HG03039 (cell line): ENCODE measurements around the gene MARCHF3.

Source experiments
- ATAC-seq: cut with Tn5 transposase; IDR thresholded peaks from one replicate; pipeline ENCODE4 v1.9.1; 2021; ENCODE audit warnings: mild to moderate bottlenecking, moderate library complexity; ENCODE audit not compliant: unreplicated experiment

Gene MARCHF3

DNA sequence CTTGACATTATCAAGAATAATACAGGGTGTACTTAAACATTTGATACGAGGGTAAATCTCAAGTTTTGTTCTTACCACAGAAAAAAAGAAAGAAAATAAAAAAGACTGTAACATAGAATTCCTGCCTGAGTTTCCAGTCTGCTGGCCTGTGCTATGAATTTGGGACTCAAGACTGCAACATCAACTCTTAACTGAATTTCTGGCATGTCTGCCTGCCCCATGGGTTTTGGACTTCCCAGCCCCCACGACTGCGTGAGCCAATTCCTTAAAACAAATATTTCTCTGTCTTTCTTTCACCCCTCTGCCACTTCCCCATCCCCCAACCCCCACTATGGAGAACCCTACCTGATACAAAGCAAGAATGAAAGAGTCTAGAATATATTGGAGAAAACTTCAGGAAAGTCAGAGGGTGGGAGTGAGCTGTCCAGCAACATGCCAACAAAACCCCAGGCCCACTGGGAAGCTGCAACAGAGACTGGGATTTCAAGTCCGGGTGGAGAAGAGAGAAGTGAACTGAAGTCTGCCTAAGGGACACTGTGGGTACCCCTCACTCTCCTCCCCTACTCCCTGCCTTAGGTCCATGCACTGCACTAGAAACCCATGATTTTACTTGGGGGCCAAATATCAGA, 43.0 kb downstream of the MARCHF3 start:
- no peak for ATAC-seq

DNA sequence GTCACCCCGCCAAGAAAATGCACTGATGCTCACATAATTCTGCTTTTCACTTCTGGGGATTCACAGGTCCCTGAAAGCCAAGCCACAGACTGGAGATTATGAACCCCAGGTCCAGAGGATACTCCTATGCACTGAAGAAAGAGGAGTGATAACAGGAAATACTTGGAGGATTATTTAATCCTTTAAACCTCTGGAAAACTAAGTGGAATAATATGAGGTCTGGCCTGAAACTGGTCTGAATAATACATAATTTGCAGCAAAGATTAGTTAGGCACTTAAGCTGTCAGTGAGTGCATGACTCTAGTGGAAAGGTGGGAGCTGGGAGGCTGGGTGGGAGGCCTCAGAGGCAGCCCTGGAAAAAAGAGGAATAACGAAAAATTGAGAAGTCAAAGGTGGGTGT, 45.7 kb downstream of the MARCHF3 start:
- no peak for ATAC-seq

DNA sequence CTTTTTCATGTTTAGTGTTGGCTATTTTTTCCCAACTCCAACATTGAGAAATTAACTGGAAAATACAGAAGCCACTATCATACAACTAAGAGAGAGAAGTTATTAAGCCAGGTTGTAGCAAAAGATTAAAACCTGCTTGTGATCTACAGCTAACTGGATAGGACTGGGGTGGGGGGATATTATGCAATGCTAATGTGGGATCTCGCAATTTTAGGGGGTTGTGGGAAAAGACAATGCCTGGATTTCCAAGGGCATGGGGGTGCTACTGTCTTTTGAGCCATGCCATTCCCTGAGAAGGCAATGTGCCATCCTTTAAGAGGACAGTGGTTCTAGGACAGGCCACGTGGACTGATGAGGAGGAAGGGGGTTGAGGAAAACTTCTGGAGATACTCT, 46.5 kb downstream of the MARCHF3 start:
- ATAC-seq: no peak

DNA sequence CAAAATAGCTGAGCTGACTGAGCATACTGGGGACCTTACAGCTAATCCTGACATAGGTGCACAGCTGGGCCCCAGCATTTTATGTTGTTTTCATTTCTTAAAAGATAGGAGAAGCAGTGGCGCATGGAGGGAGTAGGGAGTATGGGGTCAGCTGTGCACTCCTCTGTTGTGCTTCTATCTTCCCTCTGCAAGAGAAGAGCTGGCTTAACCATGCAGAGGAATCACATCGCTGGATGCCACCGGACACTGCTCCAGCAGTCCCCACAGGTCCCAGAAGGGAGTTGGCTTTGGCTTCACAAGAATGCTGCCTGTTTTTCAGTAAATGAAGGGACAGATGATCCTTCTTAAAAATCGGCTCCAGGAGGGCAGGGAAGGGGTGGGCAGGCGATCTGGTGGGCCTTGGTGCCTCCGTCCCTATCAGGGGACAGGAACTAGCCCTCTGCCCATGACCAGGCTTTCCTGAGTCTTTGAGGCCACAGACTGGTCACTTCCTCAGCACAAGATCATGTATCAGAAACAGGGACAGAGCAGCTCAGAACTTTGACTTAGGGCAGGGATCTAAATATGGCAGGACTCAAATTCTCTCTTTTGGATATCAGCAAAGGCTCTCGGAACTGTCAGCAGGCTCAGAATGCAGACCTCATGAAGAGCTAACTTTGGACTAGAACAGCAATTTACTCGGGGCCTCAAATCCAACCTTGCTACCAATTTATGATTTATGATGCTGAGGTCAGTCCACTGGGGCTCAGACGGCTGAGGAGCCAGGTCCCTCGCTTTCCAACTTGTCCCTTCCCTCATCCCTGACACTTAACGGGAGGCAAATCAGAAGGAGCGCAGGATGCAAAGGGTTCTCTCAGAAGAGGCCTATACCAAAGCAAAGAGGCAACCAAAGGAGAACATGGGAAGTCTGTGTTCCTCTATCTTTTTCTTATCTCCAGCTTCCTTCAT, 47.2 kb downstream of the MARCHF3 start:
- no peak for ATAC-seq

DNA sequence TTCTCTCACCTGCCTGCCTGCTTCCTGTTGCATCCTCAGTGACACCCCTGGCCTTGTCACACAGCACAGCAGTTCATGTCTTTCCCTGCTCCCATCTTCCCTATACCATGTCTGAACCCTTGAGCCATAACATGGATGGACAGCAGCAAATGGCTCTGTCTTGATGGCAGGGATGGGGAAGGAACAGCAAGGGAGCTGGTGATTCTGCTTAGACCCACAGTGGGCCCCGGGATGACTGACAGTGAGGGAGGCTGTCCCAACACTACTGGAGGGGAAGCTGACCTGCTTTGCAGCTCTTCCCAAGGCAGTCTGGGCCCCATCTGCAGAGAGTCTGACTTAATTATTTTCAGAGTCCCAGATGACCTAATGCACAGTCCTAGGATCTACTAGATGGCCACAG, 48.2 kb downstream of the MARCHF3 start:
- no peak for ATAC-seq

DNA sequence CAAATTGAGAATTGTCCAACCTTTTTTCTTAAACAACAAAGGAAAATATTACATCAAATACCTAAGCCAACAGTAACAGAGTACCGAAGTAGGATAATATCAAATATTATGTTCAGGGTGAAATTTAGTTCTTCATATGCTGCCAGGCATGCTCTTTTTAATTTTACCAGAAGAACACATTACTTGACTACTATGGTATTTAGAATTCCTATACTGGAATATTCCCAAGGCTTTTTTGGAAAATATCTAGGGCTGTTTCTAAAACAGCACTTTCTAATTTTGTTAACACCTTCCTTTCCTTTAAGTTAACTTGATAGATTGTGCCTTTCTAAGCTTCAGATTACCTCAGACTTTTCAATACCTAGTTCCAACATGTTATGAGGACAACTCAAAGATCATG, 48.7 kb downstream of the MARCHF3 start:
- no peak for ATAC-seq

DNA sequence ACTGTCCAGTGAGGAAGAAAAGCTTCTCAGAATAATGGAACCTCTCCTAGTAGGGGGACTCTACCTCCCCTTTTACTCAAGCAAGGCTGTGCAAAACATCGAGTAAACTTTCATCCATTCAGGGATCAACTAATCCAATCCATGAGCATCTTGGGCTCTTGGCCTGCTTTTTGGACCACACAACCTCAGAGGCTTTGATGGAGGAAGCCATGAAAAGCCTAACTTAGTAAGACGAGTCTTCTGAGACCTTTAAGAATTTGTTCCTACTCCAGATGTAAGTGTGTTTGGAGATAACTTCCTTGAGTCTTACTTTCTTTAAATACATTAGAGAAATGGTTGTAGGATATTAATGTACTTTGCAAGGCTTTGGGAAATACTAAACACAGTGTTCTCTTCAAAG, 49.1 kb downstream of the MARCHF3 start:
- no peak for ATAC-seq

DNA sequence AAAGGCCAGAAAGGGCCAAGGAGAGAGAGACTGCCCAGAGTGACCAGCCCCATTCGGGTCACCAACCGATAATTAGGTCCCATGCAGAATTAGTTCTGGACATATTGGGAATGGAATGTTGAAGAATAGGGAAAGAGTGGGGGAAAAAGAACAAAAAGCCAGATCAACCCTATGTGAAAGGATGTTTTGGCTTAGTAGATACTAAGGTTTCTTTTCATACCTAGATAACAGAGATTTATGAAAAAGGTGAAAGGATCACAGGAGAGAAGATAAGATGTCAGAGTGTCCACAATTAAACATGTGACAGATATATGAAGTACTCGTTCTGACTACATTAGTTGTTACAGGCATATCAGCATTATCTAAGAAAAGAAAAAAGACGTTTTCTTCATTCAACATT, 52.1 kb downstream of the MARCHF3 start:
- ATAC-seq: no peak

DNA sequence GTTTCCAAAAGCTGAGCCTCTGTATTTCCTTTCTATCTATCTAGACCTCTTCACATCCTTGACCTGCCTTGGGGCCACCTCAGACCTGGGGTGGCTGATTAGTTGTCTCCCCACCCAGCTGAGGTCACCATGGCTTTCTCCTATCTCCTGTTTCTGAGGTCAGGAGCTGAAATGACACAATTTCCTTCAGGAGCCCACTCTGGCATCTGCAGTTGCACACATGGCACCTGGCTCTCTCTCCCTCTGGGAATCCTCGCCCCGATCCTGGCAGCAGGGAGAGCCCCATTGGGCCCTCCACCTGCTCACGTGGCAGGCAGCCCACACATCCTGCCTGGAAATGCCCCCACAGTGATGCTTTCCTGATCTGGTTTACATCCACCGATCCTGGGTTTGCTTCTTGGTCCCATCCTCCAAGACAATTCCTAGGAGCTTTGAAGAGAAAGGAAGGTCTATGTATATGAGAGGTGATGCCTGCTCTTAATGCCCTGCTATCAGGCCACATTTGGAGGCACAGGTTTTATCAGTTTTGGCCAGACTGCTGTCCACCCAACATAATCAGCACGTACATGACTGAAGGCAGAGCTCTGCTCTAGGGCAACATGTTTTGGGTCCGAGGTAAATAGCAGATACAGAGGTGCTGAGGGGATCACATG, 53.7 kb downstream of the MARCHF3 start:
- ATAC-seq: no peak

DNA sequence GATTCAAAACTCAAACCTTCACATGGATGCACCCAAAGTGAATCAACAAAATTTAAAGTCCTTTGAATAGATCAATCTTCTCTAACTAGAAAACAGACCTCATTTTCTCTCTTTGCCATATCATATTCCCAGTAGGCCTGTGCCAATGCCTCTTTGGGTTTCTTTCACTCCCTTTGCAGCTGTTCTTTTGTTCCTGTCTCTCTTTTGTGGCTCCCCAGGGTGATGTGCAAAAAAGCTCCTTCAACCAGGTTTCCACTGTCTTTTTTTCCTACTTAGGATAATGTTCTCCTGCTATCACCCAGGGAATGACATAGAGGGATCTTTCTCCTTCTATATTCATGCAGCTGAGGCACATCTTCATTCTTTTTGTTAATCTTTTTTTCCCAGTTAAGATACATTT, 54.6 kb downstream of the MARCHF3 start:
- ATAC-seq: no peak

DNA sequence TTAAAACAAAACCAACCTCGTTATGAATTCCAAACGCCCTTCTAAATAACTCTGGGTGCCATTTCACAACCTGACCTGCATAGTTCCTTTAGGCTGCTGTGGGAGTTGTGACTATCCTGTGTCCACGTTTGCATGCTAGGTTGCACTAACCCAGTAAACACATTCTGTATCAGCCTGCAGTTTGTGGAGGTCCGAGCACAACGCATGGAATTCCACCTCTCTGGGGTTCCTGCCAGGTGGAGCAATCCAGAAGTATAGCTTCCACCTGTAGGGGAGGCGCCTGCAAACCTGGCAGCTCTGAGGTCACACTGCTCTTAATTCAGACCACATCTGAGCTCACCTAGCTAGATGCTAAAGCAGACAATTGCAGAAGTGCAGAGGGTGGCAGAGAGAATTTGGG, 57.2 kb downstream of the MARCHF3 start:
- no peak for ATAC-seq

DNA sequence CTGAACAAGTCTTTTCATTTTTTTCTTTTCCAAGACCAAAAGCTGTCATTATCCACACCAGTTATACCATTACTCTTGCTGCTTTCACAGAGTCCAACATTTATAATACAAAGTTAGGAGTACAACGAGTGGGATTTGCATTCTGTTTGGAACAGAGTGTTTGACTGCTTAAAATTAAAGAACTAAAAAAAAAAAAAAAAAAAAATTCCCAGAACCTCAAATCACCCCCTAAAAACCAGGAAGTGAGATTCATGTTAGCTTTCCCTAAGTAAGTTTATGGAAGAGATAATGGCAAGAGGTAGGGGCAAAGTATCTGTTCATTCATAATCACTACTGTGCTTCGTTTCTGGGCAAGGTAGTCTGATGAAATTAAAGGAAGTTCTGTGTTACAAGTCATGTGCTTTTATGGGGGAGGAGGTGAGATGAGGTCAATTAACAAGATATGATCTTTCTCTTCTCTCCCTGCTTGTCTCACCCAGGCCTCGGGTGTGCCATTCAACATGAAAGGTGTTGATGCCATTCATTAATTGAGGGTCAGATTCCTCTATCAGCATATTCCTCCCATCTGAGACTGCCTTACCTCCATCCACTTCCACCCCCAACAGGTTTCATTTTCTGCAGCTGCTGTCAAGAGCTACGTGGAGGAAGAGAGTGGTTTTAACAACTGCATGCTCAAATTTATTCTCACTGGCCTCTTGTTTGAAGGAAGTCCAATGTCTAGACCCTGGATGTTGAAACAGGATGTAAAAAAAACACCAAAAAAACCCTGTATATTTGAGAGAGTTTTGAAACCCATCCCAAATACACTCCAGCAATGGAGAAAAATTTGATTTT, 58.1 kb downstream of the MARCHF3 start:
- ATAC-seq: peak; percentile 68

DNA sequence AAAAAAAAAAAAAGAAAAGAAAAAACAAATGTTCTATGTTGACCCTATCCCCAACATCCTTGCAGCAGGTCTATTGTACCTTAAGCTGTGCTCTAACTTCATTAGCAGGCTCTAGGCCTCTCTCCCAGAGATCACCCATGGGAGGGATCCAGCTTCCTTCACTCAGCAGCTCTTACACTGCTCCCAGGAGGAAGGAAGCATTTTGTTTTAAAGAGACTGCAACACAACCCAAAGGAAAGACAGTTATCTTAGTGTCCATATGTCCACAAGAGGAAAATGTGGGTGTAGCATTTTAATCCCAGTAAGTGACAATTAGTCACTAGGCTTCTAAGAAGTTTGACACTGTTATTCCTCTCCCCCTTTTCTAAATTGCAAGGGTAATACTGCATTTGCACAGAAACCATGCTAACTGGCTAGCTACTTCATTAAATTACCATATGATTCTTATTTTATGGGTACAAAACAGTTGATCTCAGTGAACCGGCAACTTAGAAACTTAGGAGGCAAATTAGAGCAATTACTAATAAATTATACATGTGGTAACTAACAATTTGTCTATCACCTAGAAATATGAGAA, 58.8 kb downstream of the MARCHF3 start:
- no peak for ATAC-seq

DNA sequence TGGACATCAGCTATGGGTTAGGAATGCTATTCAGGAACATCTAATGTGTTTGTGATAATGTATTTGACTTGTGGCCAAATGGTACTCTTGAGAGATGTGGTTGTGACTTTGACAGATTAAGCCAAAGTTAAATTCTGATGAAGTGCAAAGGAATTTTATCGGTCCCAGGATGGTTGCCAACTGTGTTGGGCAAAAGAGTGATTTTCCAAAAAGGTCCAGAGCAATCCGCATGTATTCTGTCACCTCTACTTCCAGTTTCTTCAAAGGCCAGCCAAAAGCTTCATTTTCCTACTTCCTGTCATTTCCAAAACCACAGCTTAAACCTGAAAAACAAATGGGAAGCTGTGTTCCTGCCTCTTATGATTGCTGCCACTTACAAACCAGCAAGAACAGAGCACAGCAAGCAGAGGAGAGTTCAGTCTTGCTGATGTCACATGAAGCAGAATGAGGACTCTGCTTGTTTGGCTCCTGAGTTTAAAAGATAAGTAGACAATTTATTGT, 59.8 kb downstream of the MARCHF3 start:
- no peak for ATAC-seq

DNA sequence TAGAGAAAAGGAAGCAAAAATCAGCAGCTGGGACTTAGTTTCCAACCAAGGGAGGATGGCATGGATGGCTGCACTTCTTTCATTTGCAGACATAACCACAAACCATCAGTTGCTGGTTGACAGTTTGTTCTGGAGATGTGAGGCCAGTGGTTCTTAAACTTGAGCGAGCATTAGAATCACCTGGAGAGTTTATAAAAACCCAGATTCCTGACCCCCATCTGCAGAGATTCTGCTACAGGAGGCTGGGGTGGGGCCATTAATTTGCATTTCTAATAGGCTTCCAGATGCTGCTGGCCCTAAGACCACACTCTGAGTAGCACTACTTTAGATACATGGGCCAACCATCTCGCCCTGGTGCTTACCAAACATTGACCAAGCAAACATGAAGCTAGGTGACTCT, 60.8 kb downstream of the MARCHF3 start:
- ATAC-seq: peak; percentile 47

DNA sequence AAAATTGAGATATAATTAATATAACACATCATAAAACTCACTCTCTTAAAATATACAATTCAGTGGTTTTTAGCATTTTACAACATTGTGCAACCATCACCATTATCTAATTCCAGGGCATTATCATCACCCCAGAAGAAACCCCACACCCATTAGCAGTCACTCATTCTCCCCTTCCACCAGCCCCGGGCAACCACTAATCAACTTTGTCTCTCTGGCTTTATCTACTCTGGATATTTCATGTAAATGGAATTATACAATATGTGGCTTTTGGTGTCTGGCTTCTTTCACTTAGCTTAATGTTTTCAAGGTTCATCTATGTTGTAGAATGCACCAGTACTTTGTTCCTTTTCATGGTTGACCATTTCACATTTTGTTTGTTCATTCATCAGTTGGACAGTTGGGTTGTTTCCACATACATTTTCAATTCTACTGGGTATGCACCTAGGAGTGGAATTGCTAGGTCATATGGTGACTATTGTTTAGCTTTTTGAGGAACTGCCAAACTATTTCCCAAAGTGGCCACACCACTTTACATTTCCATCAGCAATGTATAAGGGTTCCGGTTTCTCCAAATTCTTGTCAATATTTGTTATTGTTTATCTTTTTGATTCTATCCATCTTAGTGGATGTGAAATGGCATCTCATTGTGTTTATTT, 62.4 kb downstream of the MARCHF3 start:
- ATAC-seq: no peak

DNA sequence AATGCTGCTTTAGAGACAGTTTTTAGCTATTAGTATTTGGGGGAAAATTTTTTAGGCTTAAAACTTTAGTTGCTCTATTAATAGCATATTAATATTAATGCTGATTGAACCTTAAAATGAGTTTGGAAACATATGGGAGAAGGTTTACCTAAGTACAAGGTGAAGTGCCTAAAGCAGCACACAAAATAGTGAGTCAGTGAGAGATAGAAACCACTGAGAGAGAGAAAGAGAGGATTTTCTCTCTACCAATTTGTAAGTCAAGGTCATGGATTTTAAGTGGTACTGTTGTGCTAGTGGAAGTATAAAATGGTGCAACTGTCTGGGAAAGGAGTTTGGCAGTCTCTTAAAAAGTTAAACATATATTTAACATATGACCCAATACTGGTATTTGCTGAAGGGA, 64.9 kb downstream of the MARCHF3 start:
- ATAC-seq: no peak

DNA sequence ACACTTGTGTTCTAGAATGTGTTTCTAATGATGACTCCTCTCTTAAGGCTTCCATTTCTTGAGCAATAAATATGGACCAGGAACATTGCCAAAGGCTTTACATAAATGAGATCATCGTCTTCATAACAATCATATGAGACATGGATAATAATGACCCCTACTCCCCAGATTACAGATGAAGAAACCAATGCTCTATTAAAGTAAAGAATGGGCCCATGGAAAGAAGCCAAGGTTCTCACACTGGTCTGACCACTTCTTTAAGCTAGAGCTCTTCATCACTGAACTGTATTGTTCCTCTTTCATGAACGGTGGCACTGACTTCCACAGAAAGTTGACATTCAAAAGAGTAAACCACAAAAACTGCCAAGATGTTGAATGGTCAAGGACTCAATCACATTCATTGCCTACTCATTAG, 65.3 kb downstream of the MARCHF3 start:
- no peak for ATAC-seq

DNA sequence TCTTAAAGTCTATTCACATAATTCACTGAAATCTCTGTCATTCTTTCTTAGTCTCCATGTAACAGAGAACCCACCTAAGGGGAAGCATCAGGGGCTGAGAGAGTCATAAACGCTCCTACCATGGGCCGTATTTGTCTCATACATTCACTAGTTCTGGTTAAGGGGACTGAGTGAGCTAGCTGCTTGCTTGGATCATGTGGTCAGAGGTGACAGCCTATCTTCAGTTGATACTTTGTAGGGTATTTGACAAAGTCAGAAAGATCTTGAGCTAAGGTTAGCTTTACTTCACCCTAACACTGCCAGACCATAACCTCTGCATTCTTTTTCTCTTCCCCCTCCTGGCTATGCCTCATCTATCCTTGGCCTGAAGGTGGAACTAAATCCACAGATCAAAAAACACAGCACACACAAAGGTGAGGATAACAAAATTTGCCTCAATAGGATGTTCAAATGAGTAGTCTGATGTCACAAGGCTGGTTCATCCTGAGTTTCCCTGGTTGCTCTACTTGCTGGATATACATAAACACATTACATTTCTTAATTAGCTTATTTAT, 66.5 kb downstream of the MARCHF3 start:
- ATAC-seq: no peak

DNA sequence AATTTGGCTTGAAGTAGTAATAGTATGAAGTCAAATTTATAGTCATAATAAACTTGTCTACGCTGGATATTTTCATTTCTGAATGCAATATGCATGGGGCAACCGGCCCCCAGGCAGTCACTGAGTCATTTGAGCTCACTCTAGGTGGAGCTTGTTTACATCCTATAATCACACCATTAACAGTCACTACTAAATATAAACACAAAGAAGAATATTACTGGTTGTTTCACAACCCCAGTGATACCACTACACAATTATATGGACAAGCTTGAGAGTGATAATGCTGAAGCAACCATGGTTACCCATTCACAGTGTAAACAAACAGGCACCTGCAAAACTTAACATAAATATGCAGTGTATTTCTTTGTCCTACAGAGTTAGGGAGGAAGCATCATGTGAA, 68.7 kb downstream of the MARCHF3 start:
- peak; percentile 74 for ATAC-seq
